ENCODE data around the gene CELF4.

- TF ChIP-seq YBX1 (IDR thresholded peaks at IDR 0.05): no peak
- TF ChIP-seq RAD21 (IDR thresholded peaks at IDR 0.05; ENCODE audit: insufficient read depth, low read depth, low read length): no peak
- TF ChIP-seq EZH2 (IDR thresholded peaks at IDR 0.05; ENCODE audit: borderline replicate concordance, control insufficient read depth, low read depth, low read length): no peak
- no peak for TF ChIP-seq CTCF (IDR thresholded peaks at IDR 0.05 in 2 of 3, conservative IDR thresholded peaks at IDR 0.05 in 1 of 3; ENCODE audit: control insufficient read depth in 2 of 3, extremely low read depth in 1 of 3, insufficient read depth in 1 of 3, low read depth in 3 of 3, low read length in 3 of 3)
- TF ChIP-seq NR2C1 (IDR thresholded peaks at IDR 0.05): no peak
- no peak for TF ChIP-seq NKRF (conservative IDR thresholded peaks at IDR 0.05)
- TF ChIP-seq IRF3 (IDR thresholded peaks at IDR 0.05): no peak
- TF ChIP-seq POU2F2 (IDR thresholded peaks at IDR 0.05; ENCODE audit: borderline replicate concordance, low read depth, low read length): no peak
- no peak for TF ChIP-seq POLR2A (IDR thresholded peaks at IDR 0.05; ENCODE audit: low read depth, low read length)
- TF ChIP-seq BHLHE40 (IDR thresholded peaks at IDR 0.05; ENCODE audit: borderline replicate concordance in 1 of 2, low read depth in 2 of 2, low read length in 1 of 2): no peak
- TF ChIP-seq ZBTB33 (IDR thresholded peaks at IDR 0.05): no peak
- no peak for TF ChIP-seq MTA3 (IDR thresholded peaks at IDR 0.05; ENCODE audit: borderline replicate concordance, low read length)
- TF ChIP-seq TCF3 (IDR thresholded peaks at IDR 0.05; ENCODE audit: borderline replicate concordance, insufficient read depth, low read depth, low read length): no peak
These were observed 115.0 kb downstream of the CELF4 start for GRCh38 chr18:37450434-37451132.

All from GM12878 (cell line).